SK-N-SH treated with all-trans-retinoic acid at 6 μM for 48 hours (cell line): ENCODE results near the gene KBTBD13.

Experiments
- OSR1 ChIP-seq: fragments of 250-450 bp; sonication (Bioruptor Pico); IDR thresholded peaks from 2 replicates; pipeline ENCODE4 v1.8.0; 2022; ENCODE audit warnings: moderate library complexity, mild to moderate bottlenecking, inconsistent platforms
- TF ChIP-seq, protein P1 (sequence below): fragments of 250-450 bp; sonication (Bioruptor Pico); IDR thresholded peaks from 2 replicates; pipeline ENCODE4 v1.8.0; 2020; ENCODE audit warnings: mild to moderate bottlenecking, moderate library complexity, borderline replicate concordance

KBTBD13 gene

GRCh38 chr15:65115542-65115941 is 39.0 kb downstream of the KBTBD13 start (continued):
- TF ChIP-seq, protein P1, sequence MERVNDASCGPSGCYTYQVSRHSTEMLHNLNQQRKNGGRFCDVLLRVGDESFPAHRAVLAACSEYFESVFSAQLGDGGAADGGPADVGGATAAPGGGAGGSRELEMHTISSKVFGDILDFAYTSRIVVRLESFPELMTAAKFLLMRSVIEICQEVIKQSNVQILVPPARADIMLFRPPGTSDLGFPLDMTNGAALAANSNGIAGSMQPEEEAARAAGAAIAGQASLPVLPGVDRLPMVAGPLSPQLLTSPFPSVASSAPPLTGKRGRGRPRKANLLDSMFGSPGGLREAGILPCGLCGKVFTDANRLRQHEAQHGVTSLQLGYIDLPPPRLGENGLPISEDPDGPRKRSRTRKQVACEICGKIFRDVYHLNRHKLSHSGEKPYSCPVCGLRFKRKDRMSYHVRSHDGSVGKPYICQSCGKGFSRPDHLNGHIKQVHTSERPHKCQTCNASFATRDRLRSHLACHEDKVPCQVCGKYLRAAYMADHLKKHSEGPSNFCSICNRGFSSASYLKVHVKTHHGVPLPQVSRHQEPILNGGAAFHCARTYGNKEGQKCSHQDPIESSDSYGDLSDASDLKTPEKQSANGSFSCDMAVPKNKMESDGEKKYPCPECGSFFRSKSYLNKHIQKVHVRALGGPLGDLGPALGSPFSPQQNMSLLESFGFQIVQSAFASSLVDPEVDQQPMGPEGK: no peak
- no peak for TF ChIP-seq OSR1 (CRISPR knock-in tag)
